ENCODE measurements around the gene TSPAN6. TPM values are rescaled to one million over a fixed set of nuclear protein-coding genes. Genes with fewer than 3 reads are reported as not detected.

Gene TSPAN6
- total and polyA plus RNA-seq, 4 donors = 42.6 to 97.6 (median 54.6) TPM

GRCh38 chrX:100609591-100609990, 27.0 kb downstream of the TSPAN6 start (continued):
- TF ChIP-seq GABPA (IDR thresholded peaks at IDR 0.05 in 1 of 2, conservative IDR thresholded peaks at IDR 0.05 in 1 of 2) (no peak), FOXA1 (IDR thresholded peaks at IDR 0.05) (no peak), FOXA2 (IDR thresholded peaks at IDR 0.05) (no peak), REST (IDR thresholded peaks at IDR 0.05) (no peak)

GRCh38 chrX:100606753-100607152, 29.9 kb downstream of the TSPAN6 start:
- H3K27ac ChIP-seq (ENCODE audit: low read depth in 1 of 2, low read length in 2 of 2) = no peak overlapping the region
- no peaks in the 10 kb centered on the region for H3K9me3 ChIP-seq (ENCODE audit: control insufficient read depth in 4 of 4, low read length in 3 of 4)
- no peaks in the 10 kb centered on the region for H3K36me3 ChIP-seq (ENCODE audit: control insufficient read depth in 4 of 4, insufficient read depth in 3 of 4, low read depth in 1 of 4, low read length in 3 of 4)
- no peaks in the 10 kb centered on the region for H3K4me1 ChIP-seq (ENCODE audit: control insufficient read depth in 4 of 4, insufficient read depth in 4 of 4, low read length in 3 of 4)
- TF ChIP-seq, protein P1, sequence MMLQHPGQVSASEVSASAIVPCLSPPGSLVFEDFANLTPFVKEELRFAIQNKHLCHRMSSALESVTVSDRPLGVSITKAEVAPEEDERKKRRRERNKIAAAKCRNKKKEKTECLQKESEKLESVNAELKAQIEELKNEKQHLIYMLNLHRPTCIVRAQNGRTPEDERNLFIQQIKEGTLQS (IDR thresholded peaks at IDR 0.05) = no peak
- TF ChIP-seq YY1 (IDR thresholded peaks at IDR 0.05) (no peak), EGR1 (IDR thresholded peaks at IDR 0.05; ENCODE audit: low read depth in 2 of 2) (no peak), NR2F2 (IDR thresholded peaks at IDR 0.05) (no peak), SP1 (IDR thresholded peaks at IDR 0.05) (no peak), MAX (IDR thresholded peaks at IDR 0.05) (no peak), CTCF (IDR thresholded peaks at IDR 0.05; ENCODE audit: low read depth, low read length, missing input control) (no peak)
- TF ChIP-seq, protein P2, sequence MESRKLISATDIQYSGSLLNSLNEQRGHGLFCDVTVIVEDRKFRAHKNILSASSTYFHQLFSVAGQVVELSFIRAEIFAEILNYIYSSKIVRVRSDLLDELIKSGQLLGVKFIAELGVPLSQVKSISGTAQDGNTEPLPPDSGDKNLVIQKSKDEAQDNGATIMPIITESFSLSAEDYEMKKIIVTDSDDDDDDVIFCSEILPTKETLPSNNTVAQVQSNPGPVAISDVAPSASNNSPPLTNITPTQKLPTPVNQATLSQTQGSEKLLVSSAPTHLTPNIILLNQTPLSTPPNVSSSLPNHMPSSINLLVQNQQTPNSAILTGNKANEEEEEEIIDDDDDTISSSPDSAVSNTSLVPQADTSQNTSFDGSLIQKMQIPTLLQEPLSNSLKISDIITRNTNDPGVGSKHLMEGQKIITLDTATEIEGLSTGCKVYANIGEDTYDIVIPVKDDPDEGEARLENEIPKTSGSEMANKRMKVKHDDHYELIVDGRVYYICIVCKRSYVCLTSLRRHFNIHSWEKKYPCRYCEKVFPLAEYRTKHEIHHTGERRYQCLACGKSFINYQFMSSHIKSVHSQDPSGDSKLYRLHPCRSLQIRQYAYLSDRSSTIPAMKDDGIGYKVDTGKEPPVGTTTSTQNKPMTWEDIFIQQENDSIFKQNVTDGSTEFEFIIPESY (IDR thresholded peaks at IDR 0.05) = no peak
- H3K9ac ChIP-seq (ENCODE audit: low read depth in 1 of 2, low read length in 2 of 2) = no peak overlapping the region
- no peak overlapping the region for H3K4me3 ChIP-seq (ENCODE audit: low read depth in 1 of 3, low read length in 3 of 3)
- WGBS = 78% methylated on average over 1 of the region's 1 CpG
- peaks cover 0 to 2% (median 0%) of the 10 kb centered on the region in 4 donors for H3K27me3 ChIP-seq (ENCODE audit: control insufficient read depth in 4 of 4, insufficient read depth in 4 of 4, low read length in 3 of 4)
- no peak for DNase-seq (ENCODE audit: low spot score)

DNA sequence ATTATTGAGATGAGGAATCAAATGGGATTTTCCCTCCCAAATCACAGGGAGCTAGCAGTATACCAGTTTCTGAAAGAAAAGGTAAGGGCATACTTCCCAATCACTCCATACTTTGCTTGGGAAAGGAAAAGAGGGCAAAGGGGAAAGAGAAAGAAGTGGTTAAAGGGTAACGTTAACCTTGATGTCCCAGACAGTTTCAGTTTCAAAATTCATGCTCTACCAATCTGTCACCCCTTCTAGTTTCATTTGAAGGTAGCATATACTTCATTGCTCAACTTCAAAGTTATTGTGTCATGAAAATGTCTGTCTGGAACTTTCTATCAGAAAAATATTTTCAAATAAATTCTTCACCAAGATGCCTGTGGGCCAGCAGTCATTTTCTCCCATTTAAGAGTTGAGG, 35.8 kb downstream of the TSPAN6 start:
- no peaks in the 10 kb centered on the region for H3K36me3 ChIP-seq (ENCODE audit: control insufficient read depth in 4 of 4, insufficient read depth in 3 of 4, low read depth in 1 of 4, low read length in 3 of 4)
- H3K9me3 ChIP-seq (ENCODE audit: control insufficient read depth in 4 of 4, low read length in 3 of 4) = no peaks in the 10 kb centered on the region
- no peak overlapping the region for H3K9ac ChIP-seq (ENCODE audit: low read depth in 1 of 2, low read length in 2 of 2)
- WGBS = 6% methylated on average over 1 of the region's 1 CpG
- no peak overlapping the region for H3K4me3 ChIP-seq (ENCODE audit: low read depth in 1 of 3, low read length in 3 of 3)
- peak; percentile 13 for TF ChIP-seq SP1 (IDR thresholded peaks at IDR 0.05)
- TF ChIP-seq RXRA (IDR thresholded peaks at IDR 0.05) = peak in 1 of 2 donors; percentile 7
- TF ChIP-seq YY1 (IDR thresholded peaks at IDR 0.05) = no peak
- H3K4me1 ChIP-seq (ENCODE audit: control insufficient read depth in 4 of 4, insufficient read depth in 4 of 4, low read length in 3 of 4) = no peaks in the 10 kb centered on the region
- H3K27ac ChIP-seq (ENCODE audit: low read depth in 1 of 2, low read length in 2 of 2) = no peak overlapping the region
- no peaks in the 10 kb centered on the region for H3K27me3 ChIP-seq (ENCODE audit: control insufficient read depth in 4 of 4, insufficient read depth in 4 of 4, low read length in 3 of 4)
- no peak for DNase-seq (ENCODE audit: low spot score)

Data from liver (tissue), 9 donors.